Measurements from ENCODE around the gene CAPN14.

DNA sequence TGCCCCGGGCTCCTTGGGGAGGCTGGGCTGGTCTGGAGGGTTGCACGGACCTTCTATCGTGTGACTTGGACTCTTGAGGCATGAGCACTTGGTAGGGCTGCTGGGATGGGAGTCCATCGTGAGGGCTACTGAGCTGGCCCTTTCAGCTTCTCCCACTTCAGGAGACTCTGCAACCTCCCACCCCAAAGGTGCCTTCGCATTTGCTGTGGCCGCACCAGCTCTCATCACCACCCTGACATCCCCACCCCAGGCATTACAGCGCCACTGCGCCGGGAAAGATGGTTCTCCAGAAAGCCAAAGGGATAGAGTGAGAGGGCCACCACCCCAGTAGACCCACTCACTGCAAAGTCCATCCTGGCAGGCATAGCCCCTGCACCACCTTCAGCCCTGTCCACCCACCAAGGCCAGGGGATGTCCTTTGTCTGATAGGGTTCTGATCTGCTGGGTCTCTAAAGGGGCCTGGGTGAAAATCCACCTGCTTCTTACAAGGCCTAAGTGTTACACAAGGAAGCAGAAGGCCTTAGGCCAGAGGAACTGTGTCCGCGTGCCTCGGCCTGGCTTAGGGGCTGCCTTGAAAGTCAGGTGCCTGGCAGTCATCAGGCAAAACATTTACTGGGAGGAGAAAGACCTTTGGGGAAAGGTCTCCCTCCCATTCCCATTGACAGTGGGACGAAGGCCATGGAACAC lies 21.7 kb upstream of the CAPN14 start:
- TF ChIP-seq, protein P1, sequence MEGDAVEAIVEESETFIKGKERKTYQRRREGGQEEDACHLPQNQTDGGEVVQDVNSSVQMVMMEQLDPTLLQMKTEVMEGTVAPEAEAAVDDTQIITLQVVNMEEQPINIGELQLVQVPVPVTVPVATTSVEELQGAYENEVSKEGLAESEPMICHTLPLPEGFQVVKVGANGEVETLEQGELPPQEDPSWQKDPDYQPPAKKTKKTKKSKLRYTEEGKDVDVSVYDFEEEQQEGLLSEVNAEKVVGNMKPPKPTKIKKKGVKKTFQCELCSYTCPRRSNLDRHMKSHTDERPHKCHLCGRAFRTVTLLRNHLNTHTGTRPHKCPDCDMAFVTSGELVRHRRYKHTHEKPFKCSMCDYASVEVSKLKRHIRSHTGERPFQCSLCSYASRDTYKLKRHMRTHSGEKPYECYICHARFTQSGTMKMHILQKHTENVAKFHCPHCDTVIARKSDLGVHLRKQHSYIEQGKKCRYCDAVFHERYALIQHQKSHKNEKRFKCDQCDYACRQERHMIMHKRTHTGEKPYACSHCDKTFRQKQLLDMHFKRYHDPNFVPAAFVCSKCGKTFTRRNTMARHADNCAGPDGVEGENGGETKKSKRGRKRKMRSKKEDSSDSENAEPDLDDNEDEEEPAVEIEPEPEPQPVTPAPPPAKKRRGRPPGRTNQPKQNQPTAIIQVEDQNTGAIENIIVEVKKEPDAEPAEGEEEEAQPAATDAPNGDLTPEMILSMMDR (IDR thresholded peaks at IDR 0.05): no peak
- TF ChIP-seq POLR2A (IDR thresholded peaks at IDR 0.05): no peak

Data from testis (tissue), 2 donors.